AG04449 (cell line): ENCODE measurements around the gene SMG5.

Experiments
- CTCF ChIA-PET: fragments of 350-600 bp; formaldehyde crosslinking; extraction: SDS; loops from one replicate; lab custom pipeline; 2021; ENCODE audit warnings: antibody characterized with exemption; lab: Yijun Ruan, JAX
- POLR2A ChIA-PET: fragments of 400-600, 350-600 bp; formaldehyde crosslinking; extraction: SDS; loops from one replicate; lab custom pipeline; 2020; ENCODE audit warnings: antibody characterized with exemption, inconsistent platforms; lab: Yijun Ruan, JAX
- DNase-seq: peaks from one replicate; pipeline ENCODE4 v3.0.0-alpha.2; 2010; ENCODE audit warnings: low read depth, low spot score
- H3K4me3 ChIP-seq: 2 replicates; pipeline ENCODE4 v1.5.1; 2011; ENCODE audit warnings: low read depth, mild to moderate bottlenecking, control low read depth, low read length
- CTCF ChIP-seq: IDR thresholded peaks from one replicate; pipeline ENCODE4 v1.5.1; 2011; ENCODE audit warnings: mild to moderate bottlenecking, moderate library complexity, low read length, control low read depth, inconsistent platforms; ENCODE audit not compliant: insufficient read depth; ENCODE audit errors: missing control alignments

SMG5 gene

DNA sequence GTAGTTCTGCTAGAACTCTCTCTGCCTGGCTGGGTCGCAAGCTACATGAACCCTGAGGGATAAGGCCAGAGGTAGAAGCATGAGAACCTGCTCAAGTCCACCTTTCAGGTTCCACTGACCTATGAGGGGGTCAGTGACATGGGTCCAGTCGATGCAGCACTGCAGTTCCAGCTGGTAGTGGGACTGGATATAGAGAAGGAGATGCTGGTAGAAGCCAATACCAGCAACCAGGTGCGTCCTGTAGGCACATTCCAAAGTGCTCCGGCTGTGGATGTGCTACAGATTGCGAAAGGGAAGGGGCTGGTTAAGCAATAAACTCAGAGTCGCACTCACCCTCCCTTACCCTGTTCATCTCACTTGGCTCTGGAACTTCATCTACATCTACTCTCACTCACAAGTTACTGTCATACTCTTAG, 5.7 kb downstream of the SMG5 start:
- ChIA-PET CTCF (interaction anchor here (1.0 kb wide), 1 partner anchor 50 kb away, joined by 3 read pairs; no protein-coding TSS in a partner anchor), POLR2A (interaction anchor here (0.6 kb wide), 1 partner anchor 197 kb away, joined by 3 read pairs; no protein-coding TSS in a partner anchor)
- H3K4me3 ChIP-seq, result no peak overlapping the region
- no peak for DNase-seq
- TF ChIP-seq CTCF, result no peak

- ChIA-PET CTCF (interaction anchor here (1.0 kb wide), 1 partner anchor 50 kb away, joined by 3 read pairs; no protein-coding TSS in a partner anchor), POLR2A (interaction anchor here (0.6 kb wide), 1 partner anchor 197 kb away, joined by 3 read pairs; no protein-coding TSS in a partner anchor)
- no peak for TF ChIP-seq CTCF
- H3K4me3 ChIP-seq, result no peak overlapping the region
- no peak for DNase-seq
These were observed 6.1 kb downstream of the SMG5 start for GRCh38 chr1:156276532-156276931.

DNA sequence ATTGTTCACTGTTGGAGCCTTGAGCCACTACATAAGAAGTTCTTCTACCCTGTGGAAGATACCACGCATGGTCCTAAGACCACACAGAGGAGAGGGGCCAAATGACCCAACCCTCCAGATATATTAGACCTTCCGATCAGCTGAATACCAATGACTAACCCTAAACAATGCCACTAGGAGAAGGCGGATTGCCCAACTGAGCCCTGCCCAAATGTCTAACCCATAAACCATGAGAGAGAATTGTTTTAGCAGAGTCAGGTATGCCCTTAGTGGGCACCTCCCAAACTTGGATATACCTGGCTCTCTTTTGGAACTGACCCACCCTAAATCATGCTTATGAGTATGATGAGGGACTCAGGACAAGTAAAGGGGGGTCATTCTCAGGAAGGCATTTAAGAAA, 12.3 kb downstream of the SMG5 start:
- no peak for TF ChIP-seq CTCF
- DNase-seq, result no peak
- POLR2A ChIA-PET, result no interaction called here
- CTCF ChIA-PET, result interaction anchor here (0.8 kb wide), 1 partner anchor 9 kb away, joined by 3 read pairs; no protein-coding TSS in a partner anchor
- no peak overlapping the region for H3K4me3 ChIP-seq

GRCh38 chr1:156268336-156268735, 14.3 kb downstream of the SMG5 start:
- CTCF ChIA-PET, result no interaction called here
- POLR2A ChIA-PET, result interaction anchor here (0.9 kb wide), 1 partner anchor 14 kb away, joined by 3 read pairs; the partner anchor contains the start of gene SMG5
- no peak for TF ChIP-seq CTCF
- no peak overlapping the region for H3K4me3 ChIP-seq
- DNase-seq, result no peak

DNA sequence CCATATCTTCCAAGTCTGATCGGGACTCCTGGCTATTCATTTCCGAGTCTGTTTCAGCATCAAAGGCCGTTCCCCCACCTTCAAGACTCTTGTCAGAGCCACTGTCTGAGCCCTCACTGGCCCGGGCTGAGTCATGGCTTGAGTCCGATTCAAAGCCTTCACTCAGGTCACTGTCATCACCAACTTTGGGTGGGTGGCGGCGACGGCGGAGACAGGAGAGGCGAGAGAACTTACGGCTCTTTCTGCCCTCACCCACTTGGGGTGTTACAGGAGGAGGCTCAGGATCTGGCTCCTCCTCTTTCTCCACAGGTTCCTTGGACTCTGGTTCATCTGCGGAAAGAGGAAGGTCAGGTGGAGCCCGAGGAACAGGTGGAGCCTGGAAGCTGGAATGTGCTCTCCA, 16.6 kb downstream of the SMG5 start:
- no peak overlapping the region for H3K4me3 ChIP-seq
- CTCF ChIA-PET, result no interaction called here
- no peak for TF ChIP-seq CTCF
- POLR2A ChIA-PET, result no interaction called here
- no peak for DNase-seq

DNA sequence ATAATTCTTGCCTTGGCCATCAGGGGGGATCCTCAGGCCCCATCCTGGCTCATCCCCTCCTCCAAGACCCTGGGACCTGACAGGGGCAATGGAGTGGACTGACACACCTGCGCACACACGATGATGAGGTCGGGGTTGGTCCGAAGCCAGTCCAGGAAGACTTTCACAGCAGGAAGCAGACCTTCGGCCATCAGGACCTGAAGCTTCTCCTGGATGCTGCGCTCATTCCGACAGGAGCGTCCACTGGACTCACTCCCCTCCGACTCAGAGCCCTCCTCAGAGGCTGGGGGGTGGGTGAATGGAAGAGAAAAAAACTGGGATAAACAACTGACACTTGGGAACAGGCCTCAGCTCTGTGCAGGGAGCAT, 19.4 kb downstream of the SMG5 start:
- CTCF ChIA-PET, result interaction anchor here (1.0 to 2.9 kb wide), 7 partner anchors 8 to 173 kb away, joined by 3 to 9 read pairs (median 4); partner anchors contain the start of gene SMG5
- TF ChIP-seq CTCF, result no peak
- POLR2A ChIA-PET, result interaction anchor here (1.0 kb wide), 1 partner anchor 17 kb away, joined by 3 read pairs; no protein-coding TSS in a partner anchor
- DNase-seq, result no peak
- H3K4me3 ChIP-seq, result no peak overlapping the region
